ENCODE results near the gene SRGAP3. TPM values are rescaled to one million over a fixed set of nuclear protein-coding genes. Genes with fewer than 3 reads are reported as not detected.

The SRGAP3 gene
- total RNA-seq, 2 experiments from 2014 or later: 2.8 to 3.2 TPM

- Histone ChIP-seq H3K9me3 (ENCODE audit: control insufficient read depth in 1 of 2, insufficient read depth in 1 of 2, low read length in 2 of 2) (no peaks in the 10 kb centered on the region), H3K27ac (ENCODE audit: low read depth in 1 of 2, low read length in 2 of 2) (no peak overlapping the region), H3K4me3 (ENCODE audit: low read length) (no peak overlapping the region), H3K36me3 (ENCODE audit: insufficient read depth, low read length) (no peaks in the 10 kb centered on the region), H3K27me3 (ENCODE audit: control insufficient read depth in 1 of 2, insufficient read depth in 2 of 2, low read length in 2 of 2) (no peaks in the 10 kb centered on the region), H3K4me1 (ENCODE audit: insufficient read depth, low read length) (no peaks in the 10 kb centered on the region)
- no peaks in the 10 kb centered on the region for H3K27me3 Mint-ChIP-seq
- intact Hi-C loops (cut with DNase I, micrococcal nuclease): no loop called here
- ATAC-seq (ENCODE audit: poor library complexity) (no peak), DNase-seq (no peak)
- POLR2A ChIA-PET: no interaction called here
- no peaks in the 10 kb centered on the region for H3K9me3 Mint-ChIP-seq
- CTCF ChIA-PET: no interaction called here
- H3K27ac Mint-ChIP-seq: no peak overlapping the region
- H3K36me3 Mint-ChIP-seq (ENCODE audit: low read depth): no peaks in the 10 kb centered on the region
- TF ChIP-seq CTCF (IDR thresholded peaks at IDR 0.05): no peak
- H3K4me3 Mint-ChIP-seq: no peak overlapping the region
- no peaks in the 10 kb centered on the region for H3K4me1 Mint-ChIP-seq (ENCODE audit: low read depth)
Observed at GRCh38 chr3:9233814-9234600, 15.4 kb downstream of the SRGAP3 start.

- CTCF ChIA-PET: no interaction called here
- TF ChIP-seq CTCF (IDR thresholded peaks at IDR 0.05): no peak
- no peak overlapping the region for H3K27ac Mint-ChIP-seq
Observed at GRCh38 chr3:9233101-9233500, 16.3 kb downstream of the SRGAP3 start.

GRCh38 chr3:9231937-9232336 is 17.5 kb downstream of the SRGAP3 start:
- Histone ChIP-seq H3K36me3 (ENCODE audit: insufficient read depth, low read length) (no peaks in the 10 kb centered on the region), H3K4me3 (ENCODE audit: low read length) (no peak overlapping the region), H3K9me3 (ENCODE audit: control insufficient read depth in 1 of 2, insufficient read depth in 1 of 2, low read length in 2 of 2) (no peaks in the 10 kb centered on the region), H3K4me1 (ENCODE audit: insufficient read depth, low read length) (no peaks in the 10 kb centered on the region), H3K27ac (ENCODE audit: low read depth in 1 of 2, low read length in 2 of 2) (no peak overlapping the region), H3K27me3 (ENCODE audit: control insufficient read depth in 1 of 2, insufficient read depth in 2 of 2, low read length in 2 of 2) (no peaks in the 10 kb centered on the region)
- Mint-ChIP-seq H3K4me1 (ENCODE audit: low read depth) (no peaks in the 10 kb centered on the region), H3K9me3 (no peaks in the 10 kb centered on the region), H3K27ac (no peak overlapping the region), H3K27me3 (no peaks in the 10 kb centered on the region), H3K4me3 (no peak overlapping the region), H3K36me3 (ENCODE audit: low read depth) (no peaks in the 10 kb centered on the region)
- ATAC-seq (ENCODE audit: poor library complexity) (no peak), DNase-seq (no peak)
- intact Hi-C loops (cut with DNase I, micrococcal nuclease): no loop called here
- ChIA-PET CTCF (no interaction called here), POLR2A (no interaction called here)
- no peak for TF ChIP-seq CTCF (IDR thresholded peaks at IDR 0.05)

More at GRCh38 chr3:9233101-9233500, 16.3 kb downstream of the SRGAP3 start:
- Mint-ChIP-seq H3K4me1 (ENCODE audit: low read depth) (no peaks in the 10 kb centered on the region), H3K36me3 (ENCODE audit: low read depth) (no peaks in the 10 kb centered on the region), H3K9me3 (no peaks in the 10 kb centered on the region), H3K27me3 (no peaks in the 10 kb centered on the region), H3K4me3 (no peak overlapping the region)
- DNase-seq (no peak), ATAC-seq (ENCODE audit: poor library complexity) (no peak)
- no peaks in the 10 kb centered on the region for H3K27me3 ChIP-seq (ENCODE audit: control insufficient read depth in 1 of 2, insufficient read depth in 2 of 2, low read length in 2 of 2)
- H3K4me1 ChIP-seq (ENCODE audit: insufficient read depth, low read length): no peaks in the 10 kb centered on the region
- POLR2A ChIA-PET: no interaction called here
- no peaks in the 10 kb centered on the region for H3K9me3 ChIP-seq (ENCODE audit: control insufficient read depth in 1 of 2, insufficient read depth in 1 of 2, low read length in 2 of 2)
- no peak overlapping the region for H3K4me3 ChIP-seq (ENCODE audit: low read length)
- intact Hi-C loops (cut with DNase I, micrococcal nuclease): no loop called here
- no peak overlapping the region for H3K27ac ChIP-seq (ENCODE audit: low read depth in 1 of 2, low read length in 2 of 2)
- H3K36me3 ChIP-seq (ENCODE audit: insufficient read depth, low read length): no peaks in the 10 kb centered on the region
